Measurements from ENCODE around the gene TEKTIP1. TPM values are rescaled to one million over a fixed set of nuclear protein-coding genes. Genes with fewer than 3 reads are reported as not detected.

Gene TEKTIP1
- total and polyA plus RNA-seq, 9 of the 15 experiments (the other 6 are each of a cell fraction or from before 2014, with no cell fraction given), result 0.66 TPM; not detected in 8

- TF ChIP-seq FOXM1 (IDR thresholded peaks at IDR 0.05; ENCODE audit: low read depth) (peak; percentile 69; the same call in 1 of the 2 replicates), FOXM1 (CRISPR knock-in tag; IDR thresholded peaks at IDR 0.05; ENCODE audit: low read depth) (no peak), LARP7 (IDR thresholded peaks at IDR 0.05) (no peak), TOE1 (IDR thresholded peaks at IDR 0.05; ENCODE audit: borderline replicate concordance) (peak; percentile 99), TOE1 (CRISPR knock-in tag; IDR thresholded peaks at IDR 0.05; ENCODE audit: borderline replicate concordance, low read depth) (no peak), ZNF280A (IDR thresholded peaks at IDR 0.05; ENCODE audit: low read depth, partially characterized antibody) (no peak), CREB3L1 (IDR thresholded peaks at IDR 0.05; ENCODE audit: borderline replicate concordance, low read depth) (peak; percentile 68; the same call in 1 of the 2 replicates), CUX1 (CRISPR knock-in tag; IDR thresholded peaks at IDR 0.05) (no peak)
Observed at GRCh38 chr19:3500429-3501101, 38.4 kb upstream of the TEKTIP1 start, which contains the start of gene DOHH (continued).

Data from K562 (cell line).